GM13977 (cell line): ENCODE results near the gene RBBP7.

ENCODE experiments used
- DNase-seq: peaks from one replicate; pipeline ENCODE4 v3.0.0; 2012; ENCODE audit warnings: low spot score
- CTCF ChIP-seq: IDR thresholded peaks from 2 replicates; pipeline ENCODE4 v1.5.1; 2012; ENCODE audit warnings: mild to moderate bottlenecking, control low read depth; ENCODE audit not compliant: insufficient read depth; ENCODE audit errors: extremely low read depth, missing control alignments
- in situ Hi-C: fragments of 300-500 bp; cut with MboI; formaldehyde crosslinking; loops from one replicate; pipeline ENCODE4 v1.12.0; 2022; ENCODE audit warnings: low sequenced_read_pairs, low pct_unique_long_range_greater_than_20kb, mixed read lengths, inconsistent platforms; ENCODE audit not compliant: unreplicated experiment

RBBP7 gene

DNA sequence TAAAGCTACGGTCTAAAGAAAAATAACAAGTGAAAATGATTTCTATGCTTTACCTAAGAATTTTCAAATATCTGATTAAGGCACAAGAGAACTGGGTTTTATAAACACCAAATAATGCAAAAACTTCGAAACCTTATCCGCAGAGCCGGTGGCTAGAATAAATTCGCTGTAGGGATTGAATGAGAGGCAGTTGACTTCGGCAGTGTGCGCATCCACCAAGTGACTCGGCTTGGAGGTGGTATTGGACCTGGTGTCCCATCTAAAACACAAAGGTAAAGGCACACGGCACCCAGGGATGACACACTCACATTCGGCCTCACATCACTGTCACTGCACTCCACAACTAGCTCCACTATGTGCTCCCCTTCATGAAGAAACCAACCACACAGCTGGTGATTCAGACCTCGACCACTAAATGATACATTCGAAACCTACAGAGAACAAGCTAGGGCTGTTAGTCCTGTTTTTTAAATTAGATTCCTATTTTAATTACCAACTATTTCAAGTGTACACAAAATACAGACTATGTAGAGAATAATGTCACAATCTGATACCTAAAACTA, 17.5 kb downstream of the RBBP7 start:
- TF ChIP-seq CTCF = no peak
- DNase-seq = no peak
- in situ Hi-C loops = no loop called here

DNA sequence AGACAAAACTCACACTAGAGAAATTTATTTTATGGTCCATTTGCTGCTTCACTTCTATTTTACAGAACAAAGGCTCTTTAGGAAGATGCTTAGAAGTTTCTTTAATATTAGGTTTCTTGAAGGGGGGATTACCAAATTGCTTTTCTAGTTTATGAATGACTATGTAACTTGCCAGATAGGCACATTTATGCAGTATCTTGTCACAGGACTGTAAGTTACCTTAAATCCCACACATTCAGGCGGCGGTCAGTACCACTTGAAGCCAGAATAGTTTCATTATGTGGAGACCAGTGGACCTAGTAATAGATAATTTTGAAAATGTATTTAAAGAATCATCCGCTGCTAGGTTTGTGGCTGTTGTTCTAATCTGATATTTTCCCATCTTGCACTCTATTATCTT, 18.3 kb downstream of the RBBP7 start:
- no peak for DNase-seq
- no peak for TF ChIP-seq CTCF
- in situ Hi-C loops = no loop called here

DNA sequence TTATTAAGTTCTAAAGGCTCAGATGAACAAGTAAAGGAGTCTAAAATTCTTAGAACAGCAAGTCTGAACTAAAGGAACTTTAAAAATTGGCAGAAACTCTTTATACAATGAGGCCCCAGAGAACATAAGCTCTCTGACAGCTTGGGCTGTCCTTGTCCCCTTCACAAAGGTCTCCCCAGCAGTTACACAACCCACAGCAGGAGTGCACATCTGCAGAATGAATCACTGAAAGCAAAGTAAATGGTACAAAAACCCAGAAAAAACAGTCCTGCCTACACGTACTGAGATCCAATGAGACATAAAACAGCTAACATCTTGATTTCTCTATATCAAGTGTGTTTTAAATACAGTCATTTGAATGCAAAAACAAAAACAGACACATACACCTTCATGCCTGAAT, 18.7 kb downstream of the RBBP7 start:
- in situ Hi-C loops = no loop called here
- TF ChIP-seq CTCF = no peak
- no peak for DNase-seq

- TF ChIP-seq CTCF = no peak
- no peak for DNase-seq
- in situ Hi-C loops = no loop called here
Observed at GRCh38 chrX:16848541-16848940, 21.6 kb downstream of the RBBP7 start.

DNA sequence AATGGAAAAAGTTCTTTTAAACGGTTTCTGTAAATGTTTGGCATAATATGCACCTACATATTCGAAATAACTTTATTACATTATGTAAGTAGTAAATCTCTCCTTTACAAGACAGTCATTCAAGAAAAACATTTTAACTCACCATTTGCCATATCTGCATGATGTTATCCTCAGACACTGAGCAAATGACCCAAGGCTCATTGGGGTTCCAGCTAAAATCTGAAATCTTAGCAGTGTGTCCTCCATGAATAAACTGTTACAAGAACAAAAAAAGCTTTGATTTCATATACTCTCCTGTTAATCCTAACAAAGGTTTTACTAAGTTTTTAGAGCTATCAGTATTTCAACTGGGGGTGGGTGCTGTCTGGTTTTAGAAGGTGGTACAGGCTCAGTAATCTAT, 24.5 kb downstream of the RBBP7 start:
- no peak for TF ChIP-seq CTCF
- DNase-seq = no peak
- in situ Hi-C loops = no loop called here

GRCh38 chrX:16843208-16843909, 26.8 kb downstream of the RBBP7 start:
- DNase-seq = no peak
- in situ Hi-C loops = no loop called here
- no peak for TF ChIP-seq CTCF
